Measurements from ENCODE around the gene SCGN.

DNA sequence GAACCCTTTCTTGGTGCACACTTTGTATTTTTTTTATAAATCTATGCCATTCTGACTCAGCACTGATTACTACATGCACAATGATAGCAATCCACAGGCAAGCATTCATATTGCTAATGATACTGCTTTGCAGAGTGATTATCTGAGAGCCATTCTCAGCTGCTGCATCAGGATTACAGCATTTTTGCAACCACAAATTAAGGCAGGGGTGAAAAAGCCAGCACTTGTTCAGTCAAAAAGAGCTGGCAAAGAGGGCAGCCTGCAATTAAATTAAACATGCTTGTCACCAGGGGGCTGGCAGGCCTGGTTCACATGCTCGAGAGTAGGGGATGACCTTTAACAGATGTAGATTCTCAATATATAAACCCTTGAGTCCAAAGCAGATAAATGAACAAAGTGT lies 61.8 kb downstream of the SCGN start:
- TF ChIP-seq POLR2AphosphoS5 (IDR thresholded peaks at IDR 0.05; ENCODE audit: low read depth, low read length) = no peak
- no peak for TF ChIP-seq FOXP2 (optimal IDR thresholded peaks at IDR 0.05; ENCODE audit: borderline replicate concordance, extremely low read depth, extremely low read length, insufficient read depth)
- TF ChIP-seq, protein P1, sequence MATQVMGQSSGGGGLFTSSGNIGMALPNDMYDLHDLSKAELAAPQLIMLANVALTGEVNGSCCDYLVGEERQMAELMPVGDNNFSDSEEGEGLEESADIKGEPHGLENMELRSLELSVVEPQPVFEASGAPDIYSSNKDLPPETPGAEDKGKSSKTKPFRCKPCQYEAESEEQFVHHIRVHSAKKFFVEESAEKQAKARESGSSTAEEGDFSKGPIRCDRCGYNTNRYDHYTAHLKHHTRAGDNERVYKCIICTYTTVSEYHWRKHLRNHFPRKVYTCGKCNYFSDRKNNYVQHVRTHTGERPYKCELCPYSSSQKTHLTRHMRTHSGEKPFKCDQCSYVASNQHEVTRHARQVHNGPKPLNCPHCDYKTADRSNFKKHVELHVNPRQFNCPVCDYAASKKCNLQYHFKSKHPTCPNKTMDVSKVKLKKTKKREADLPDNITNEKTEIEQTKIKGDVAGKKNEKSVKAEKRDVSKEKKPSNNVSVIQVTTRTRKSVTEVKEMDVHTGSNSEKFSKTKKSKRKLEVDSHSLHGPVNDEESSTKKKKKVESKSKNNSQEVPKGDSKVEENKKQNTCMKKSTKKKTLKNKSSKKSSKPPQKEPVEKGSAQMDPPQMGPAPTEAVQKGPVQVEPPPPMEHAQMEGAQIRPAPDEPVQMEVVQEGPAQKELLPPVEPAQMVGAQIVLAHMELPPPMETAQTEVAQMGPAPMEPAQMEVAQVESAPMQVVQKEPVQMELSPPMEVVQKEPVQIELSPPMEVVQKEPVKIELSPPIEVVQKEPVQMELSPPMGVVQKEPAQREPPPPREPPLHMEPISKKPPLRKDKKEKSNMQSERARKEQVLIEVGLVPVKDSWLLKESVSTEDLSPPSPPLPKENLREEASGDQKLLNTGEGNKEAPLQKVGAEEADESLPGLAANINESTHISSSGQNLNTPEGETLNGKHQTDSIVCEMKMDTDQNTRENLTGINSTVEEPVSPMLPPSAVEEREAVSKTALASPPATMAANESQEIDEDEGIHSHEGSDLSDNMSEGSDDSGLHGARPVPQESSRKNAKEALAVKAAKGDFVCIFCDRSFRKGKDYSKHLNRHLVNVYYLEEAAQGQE (IDR thresholded peaks at IDR 0.05; ENCODE audit: insufficient read depth in 1 of 2, low read depth in 2 of 2, low read length in 2 of 2) = no peak
- TF ChIP-seq SIN3A (IDR thresholded peaks at IDR 0.05; ENCODE audit: borderline replicate concordance, insufficient read depth, low read length) = no peak
- TF ChIP-seq TAF1 (IDR thresholded peaks at IDR 0.05; ENCODE audit: borderline replicate concordance, insufficient read depth, low read length) = no peak

Data from PFSK-1 (cell line).